Measurements from ENCODE around the gene KDR. TPM values are rescaled to one million over a fixed set of nuclear protein-coding genes. Genes with fewer than 3 reads are reported as not detected.

The KDR gene
- total and polyA plus RNA-seq, 10 of the 15 experiments (the other 5 are each of a cell fraction or from before 2014, with no cell fraction given), result 0.04 to 0.13 TPM; not detected in 8

- ChIA-PET CTCF (no interaction called here), SMC1A (ENCODE audit: uncharacterized antibody, unreplicated experiment) (no interaction called here), RAD21 (ENCODE audit: unreplicated experiment) (no interaction called here), POLR2A (no interaction called here)
- Histone ChIP-seq H4K20me1 (ENCODE audit: control insufficient read depth, insufficient read depth) (no peaks in the 10 kb centered on the region), H3K9me3 (replicated peaks; ENCODE audit: control insufficient read depth, insufficient read depth, low read length) (no peaks in the 10 kb centered on the region), H3K4me2 (ENCODE audit: control insufficient read depth, insufficient read depth) (no peak overlapping the region), H3K27me3 (replicated peaks in 1 of 2; ENCODE audit: control insufficient read depth in 2 of 2, insufficient read depth in 2 of 2, low read length in 1 of 2) (no peaks in the 10 kb centered on the region), H3K79me2 (ENCODE audit: control insufficient read depth, insufficient read depth, low read length) (no peaks in the 10 kb centered on the region), H2AFZ (ENCODE audit: control insufficient read depth, low read depth, low read length) (no peak overlapping the region), H3K9ac (ENCODE audit: control insufficient read depth, insufficient read depth, low read length) (no peak overlapping the region), H3K36me3 (ENCODE audit: control insufficient read depth in 2 of 2, insufficient read depth in 2 of 2, low read length in 1 of 2) (no peaks in the 10 kb centered on the region), H3K27ac (ENCODE audit: control insufficient read depth, insufficient read depth) (no peak overlapping the region), H3K4me1 (ENCODE audit: control insufficient read depth, insufficient read depth, low read length) (no peaks in the 10 kb centered on the region), H3K4me3 (no peak overlapping the region)
- FAIRE-seq (no peak), DNase-seq (ENCODE audit: low read depth, low spot score) (no peak), ATAC-seq (no peak)
- in situ Hi-C loops (cut with MboI), result no loop called here
- BruUV-seq (replicated peaks), result no TSS peak
- TF ChIP-seq RUNX3 (IDR thresholded peaks at IDR 0.05; ENCODE audit: low read length) (no peak), RELA (IDR thresholded peaks at IDR 0.05; ENCODE audit: borderline replicate concordance, partially characterized antibody) (no peak), ZNF592 (IDR thresholded peaks at IDR 0.05) (no peak), SKIL (IDR thresholded peaks at IDR 0.05; ENCODE audit: low read depth, poor library complexity, severe bottlenecking) (no peak), TAF1 (IDR thresholded peaks at IDR 0.05; ENCODE audit: borderline replicate concordance, low read depth, low read length) (no peak), GABPA (IDR thresholded peaks at IDR 0.05; ENCODE audit: low read depth) (no peak), RCOR1 (conservative IDR thresholded peaks at IDR 0.05; ENCODE audit: low read depth, low read length) (no peak), CBFB (IDR thresholded peaks at IDR 0.05; ENCODE audit: low read depth) (no peak), MEF2B (IDR thresholded peaks at IDR 0.05; ENCODE audit: partially characterized antibody, poor library complexity, severe bottlenecking) (no peak), TCF7 (IDR thresholded peaks at IDR 0.05; ENCODE audit: borderline replicate concordance) (no peak), GATAD2B (conservative IDR thresholded peaks at IDR 0.05; ENCODE audit: low read depth) (no peak), RAD21 (IDR thresholded peaks at IDR 0.05; ENCODE audit: insufficient read depth, low read depth, low read length) (no peak), CBX3 (IDR thresholded peaks at IDR 0.05; ENCODE audit: borderline replicate concordance, low read depth) (no peak)
- intact Hi-C loops (cut with micrococcal nuclease; ENCODE audit: unreplicated experiment), result no loop called here
- 41% methylated on average over 3 of the region's 3 CpGs for WGBS (ENCODE audit: insufficient coverage, insufficient replicate concordance, low lambda C conversion rate, missing lambda C conversion rate)
These were observed 22.2 kb downstream of the KDR start for GRCh38 chr4:55103224-55103623.
